Colonic mucosa (tissue), 4 donors: ENCODE measurements around the gene BANP. TPM values are rescaled to one million over a fixed set of nuclear protein-coding genes. Genes with fewer than 3 reads are reported as not detected.
"Not testable (repeated sequence)": the region's sequence is repeated elsewhere in the genome, so short reads cannot be mapped to it uniquely, and the experiment has no call there.

ENCODE experiments used
- DNase-seq: peaks from one replicate; pipeline ENCODE4 v3.0.0-alpha.2; 2020
- H3K27ac ChIP-seq: fragments of 200-600 bp; one replicate; pipeline ENCODE4 v1.8.0; 2021
- H3K27me3 ChIP-seq: fragments of 200-600 bp; one replicate; pipeline ENCODE4 v1.8.0; 2021
- H3K36me3 ChIP-seq: fragments of 200-600 bp; one replicate; pipeline ENCODE4 v1.8.0; 2021
- H3K4me1 ChIP-seq: fragments of 200-600 bp; one replicate; pipeline ENCODE4 v1.8.0; 2021; ENCODE audit warnings: mild to moderate bottlenecking
- H3K4me3 ChIP-seq: fragments of 200-600 bp; one replicate; pipeline ENCODE4 v1.8.0; 2021
- H3K9ac ChIP-seq, 2 donors: one replicate each; pipeline ENCODE4 v1.7.0; 2013; ENCODE audit warnings: control low read depth in 2 of 2, low read depth in 2 of 2, low read length in 2 of 2
- H3K9me3 ChIP-seq: fragments of 200-600 bp; one replicate; pipeline ENCODE4 v1.8.0; 2021
- intact Hi-C: fragments of 100-400 bp; cut with DNase I; formaldehyde crosslinking; loops from one replicate; pipeline ENCODE4 v1.14.1; 2022
- total RNA-seq, 2 donors: library from RNA; stranded (reverse); fragmentation: NEBNext Ultra II Directional in 1 of 2; extraction: Animal tissue kit (Norgen Biotek cat#: 25700) in 1 of 2; gene quantifications; one replicate each; pipeline ENCODE4 v1.2.1, GENCODE V29; 2021
- TF ChIP-seq, protein P1 (sequence below): fragments of 200-600 bp; IDR thresholded peaks from one replicate; pipeline ENCODE4 v1.8.0; 2022; ENCODE audit warnings: antibody characterized with exemption, mild to moderate bottlenecking
- donor health status: healthy.
- donor health status: DM: no; HTN: no; CAD: no.
- donor health status: DM: no; HTN: no; CAD: no.

Gene BANP, protein sequence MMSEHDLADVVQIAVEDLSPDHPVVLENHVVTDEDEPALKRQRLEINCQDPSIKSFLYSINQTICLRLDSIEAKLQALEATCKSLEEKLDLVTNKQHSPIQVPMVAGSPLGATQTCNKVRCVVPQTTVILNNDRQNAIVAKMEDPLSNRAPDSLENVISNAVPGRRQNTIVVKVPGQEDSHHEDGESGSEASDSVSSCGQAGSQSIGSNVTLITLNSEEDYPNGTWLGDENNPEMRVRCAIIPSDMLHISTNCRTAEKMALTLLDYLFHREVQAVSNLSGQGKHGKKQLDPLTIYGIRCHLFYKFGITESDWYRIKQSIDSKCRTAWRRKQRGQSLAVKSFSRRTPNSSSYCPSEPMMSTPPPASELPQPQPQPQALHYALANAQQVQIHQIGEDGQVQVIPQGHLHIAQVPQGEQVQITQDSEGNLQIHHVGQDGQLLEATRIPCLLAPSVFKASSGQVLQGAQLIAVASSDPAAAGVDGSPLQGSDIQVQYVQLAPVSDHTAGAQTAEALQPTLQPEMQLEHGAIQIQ
- 10 to 100 TPM; 18.6 to 29.7 TPM for total RNA-seq

DNA sequence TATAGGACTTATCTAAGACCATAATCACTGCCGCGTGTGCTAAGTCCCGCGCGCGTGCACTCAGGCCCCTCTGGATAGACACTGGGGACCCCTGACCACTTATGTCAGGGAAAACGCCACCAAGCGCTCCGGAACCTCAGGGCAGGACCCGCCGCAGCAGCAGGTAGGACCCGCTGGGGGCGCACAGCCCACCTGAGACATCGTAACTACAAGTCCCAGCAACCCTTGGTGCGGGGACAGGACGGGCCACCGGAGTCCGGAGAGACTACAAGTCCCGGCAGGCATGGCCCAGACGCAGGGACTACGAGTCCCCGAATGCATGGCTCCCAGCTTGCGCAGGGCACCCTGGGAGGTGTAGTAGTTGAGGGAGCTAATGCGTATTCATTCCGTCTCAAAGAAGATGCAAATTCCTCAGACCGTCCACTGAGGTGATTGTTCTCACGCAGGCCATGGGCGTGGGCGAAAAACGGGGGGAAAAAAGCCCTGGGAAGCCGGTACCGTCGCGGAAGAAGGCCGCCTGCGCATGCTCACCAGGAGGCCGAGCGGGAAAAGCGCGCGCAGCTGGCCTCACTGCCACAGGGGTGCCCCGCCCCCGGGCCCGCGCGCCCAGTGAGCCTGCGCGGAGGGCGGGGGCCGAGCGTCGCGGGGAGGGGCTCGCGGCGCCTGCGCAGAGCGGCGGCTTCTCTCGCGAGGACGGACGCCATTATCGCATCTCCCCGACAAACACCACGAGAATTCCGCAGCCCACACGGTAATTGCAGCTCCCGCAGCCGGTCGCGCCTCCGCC, at the start of gene BANP:
TSS of gene BANP (plus strand) at position 670 of the 787 bp plus-strand sequence. CDS start 23,682 bp downstream, outside the sequence.
- Histone ChIP-seq H3K4me3 (peak within 1 kb of the TSS; percentile 96), H3K36me3 (no peaks in the 10 kb centered on the region), H3K27me3 (no peaks in the 10 kb centered on the region), H3K27ac (peak within 1 kb of the TSS; percentile 89), H3K9ac (peak within 1 kb of the TSS; percentile 84 to 100), H3K4me1 (peaks cover 18% of the 10 kb centered on the region), H3K9me3 (no peaks in the 10 kb centered on the region)
- intact Hi-C loops = no loop called here
- TF ChIP-seq, protein P1, sequence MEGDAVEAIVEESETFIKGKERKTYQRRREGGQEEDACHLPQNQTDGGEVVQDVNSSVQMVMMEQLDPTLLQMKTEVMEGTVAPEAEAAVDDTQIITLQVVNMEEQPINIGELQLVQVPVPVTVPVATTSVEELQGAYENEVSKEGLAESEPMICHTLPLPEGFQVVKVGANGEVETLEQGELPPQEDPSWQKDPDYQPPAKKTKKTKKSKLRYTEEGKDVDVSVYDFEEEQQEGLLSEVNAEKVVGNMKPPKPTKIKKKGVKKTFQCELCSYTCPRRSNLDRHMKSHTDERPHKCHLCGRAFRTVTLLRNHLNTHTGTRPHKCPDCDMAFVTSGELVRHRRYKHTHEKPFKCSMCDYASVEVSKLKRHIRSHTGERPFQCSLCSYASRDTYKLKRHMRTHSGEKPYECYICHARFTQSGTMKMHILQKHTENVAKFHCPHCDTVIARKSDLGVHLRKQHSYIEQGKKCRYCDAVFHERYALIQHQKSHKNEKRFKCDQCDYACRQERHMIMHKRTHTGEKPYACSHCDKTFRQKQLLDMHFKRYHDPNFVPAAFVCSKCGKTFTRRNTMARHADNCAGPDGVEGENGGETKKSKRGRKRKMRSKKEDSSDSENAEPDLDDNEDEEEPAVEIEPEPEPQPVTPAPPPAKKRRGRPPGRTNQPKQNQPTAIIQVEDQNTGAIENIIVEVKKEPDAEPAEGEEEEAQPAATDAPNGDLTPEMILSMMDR = peak; percentile 47
- DNase-seq = peak; percentile 97

DNA sequence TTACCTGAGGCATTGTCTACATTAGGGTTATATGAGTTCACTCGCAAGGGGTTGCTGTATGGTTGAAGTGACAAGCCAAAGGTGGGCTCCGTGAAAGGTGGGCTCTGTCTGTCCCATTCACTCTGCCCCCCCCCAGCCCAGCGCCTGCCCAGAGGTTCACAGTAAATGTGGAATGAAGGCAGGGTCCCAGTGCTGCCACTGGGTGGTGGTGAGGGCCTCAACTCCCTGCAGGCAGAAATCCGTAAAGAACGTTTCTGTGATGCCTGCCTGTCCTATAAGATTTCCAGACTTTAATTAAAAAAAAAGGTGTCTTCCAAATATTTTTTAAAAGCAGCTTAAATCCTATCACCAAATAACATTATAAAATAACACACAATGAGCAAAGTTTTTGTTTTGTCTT, 46.3 kb upstream of the BANP start:
- not testable (repeated sequence) for H3K4me3 ChIP-seq, H3K9me3 ChIP-seq, H3K27ac ChIP-seq, DNase-seq, H3K9ac ChIP-seq, H3K36me3 ChIP-seq, H3K27me3 ChIP-seq, H3K4me1 ChIP-seq
- intact Hi-C loops = loop anchor here (10.0 kb wide), 1 partner anchor 130 kb away; no protein-coding TSS in a partner anchor

DNA sequence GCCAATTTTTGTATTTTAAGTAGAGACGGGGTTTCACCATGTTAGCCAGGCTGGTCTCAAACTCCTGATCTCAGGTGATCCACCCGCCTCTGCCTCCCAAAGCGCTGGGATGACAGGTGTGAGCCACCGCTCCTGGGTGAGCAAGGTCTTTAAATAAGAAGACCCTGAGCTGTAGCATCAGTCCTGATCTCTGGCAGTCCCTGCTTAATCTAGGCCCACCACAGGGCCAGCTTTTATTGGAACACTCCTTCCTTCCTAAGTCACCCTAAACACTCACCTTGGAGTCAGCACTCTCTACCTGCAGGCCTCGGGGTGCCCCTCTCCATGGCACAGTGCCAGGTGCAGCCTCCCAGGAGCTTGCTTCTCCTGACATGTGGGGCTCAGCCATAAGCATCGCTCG, 45.7 kb upstream of the BANP start:
- not testable (repeated sequence) for H3K27ac ChIP-seq
- intact Hi-C loops = loop anchor here (10.0 kb wide), 1 partner anchor 131 kb away; no protein-coding TSS in a partner anchor

DNA sequence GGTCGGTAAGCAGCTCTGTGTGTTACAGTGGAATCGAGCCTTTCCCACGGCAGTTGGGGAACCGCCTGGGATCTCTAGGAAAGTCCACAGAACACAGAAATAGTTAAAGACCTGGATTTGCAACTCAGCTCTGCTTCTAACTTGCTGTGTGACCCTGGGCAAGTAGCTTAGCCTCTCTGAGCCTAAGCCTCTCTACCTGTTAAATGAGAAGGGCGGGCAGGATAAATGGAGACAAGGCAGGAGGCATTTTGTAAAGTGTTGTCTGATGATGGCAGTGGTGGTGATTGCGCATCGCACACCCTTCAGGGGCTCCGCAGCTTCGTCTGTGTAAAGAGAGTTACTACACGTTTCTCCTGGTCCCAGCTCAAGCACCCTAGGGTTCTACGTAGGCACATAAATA, 43.1 kb upstream of the BANP start:
- H3K36me3 ChIP-seq, H3K27me3 ChIP-seq, H3K9me3 ChIP-seq, H3K9ac ChIP-seq, H3K4me3 ChIP-seq, H3K27ac ChIP-seq, DNase-seq, H3K4me1 ChIP-seq: not testable (repeated sequence)
- intact Hi-C loops = loop anchor here (10.0 kb wide), 1 partner anchor 133 kb away; no protein-coding TSS in a partner anchor

More for the DNA sequence above, 45.7 kb upstream of the BANP start:
- H3K4me1 ChIP-seq, H3K27me3 ChIP-seq, H3K36me3 ChIP-seq, H3K4me3 ChIP-seq, H3K9me3 ChIP-seq, H3K9ac ChIP-seq, DNase-seq: not testable (repeated sequence)

DNA sequence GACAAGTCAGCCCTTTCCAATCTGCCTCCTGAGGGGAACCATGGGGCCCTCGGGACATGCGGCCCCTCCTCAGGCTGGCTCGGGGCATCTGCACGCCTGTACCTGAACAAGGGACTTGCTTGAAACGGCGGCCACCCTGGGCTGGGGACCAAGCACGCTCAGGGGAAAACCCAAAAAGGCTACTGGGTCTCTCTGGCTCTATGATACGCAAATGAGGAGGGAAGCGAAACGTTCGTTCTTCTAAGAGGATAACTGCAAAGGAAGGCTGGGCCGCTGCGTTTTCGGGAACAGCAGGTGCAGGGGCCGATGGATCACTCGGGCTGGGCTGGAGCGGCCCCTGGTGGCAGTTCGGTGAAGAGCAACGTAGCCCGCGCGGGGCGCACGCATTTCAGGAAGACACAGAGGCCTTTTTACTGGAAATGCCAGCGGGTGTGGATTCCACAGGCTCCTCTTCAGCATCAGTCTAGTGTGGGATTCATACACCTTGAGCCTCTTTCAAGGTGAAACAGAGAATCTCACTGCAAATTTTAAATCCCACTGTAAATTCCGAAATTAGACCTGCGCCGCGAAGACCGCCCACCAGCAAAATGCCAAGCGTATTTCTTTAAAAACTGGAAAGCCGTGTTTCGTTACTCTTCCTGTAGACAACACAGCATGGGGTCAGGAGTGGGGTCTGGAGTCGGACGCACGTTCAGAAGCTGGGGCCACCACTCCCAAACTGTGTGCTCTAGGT, 41.9 kb upstream of the BANP start:
- intact Hi-C loops = loop anchor here (10.0 kb wide), 1 partner anchor 135 kb away; no protein-coding TSS in a partner anchor

DNA sequence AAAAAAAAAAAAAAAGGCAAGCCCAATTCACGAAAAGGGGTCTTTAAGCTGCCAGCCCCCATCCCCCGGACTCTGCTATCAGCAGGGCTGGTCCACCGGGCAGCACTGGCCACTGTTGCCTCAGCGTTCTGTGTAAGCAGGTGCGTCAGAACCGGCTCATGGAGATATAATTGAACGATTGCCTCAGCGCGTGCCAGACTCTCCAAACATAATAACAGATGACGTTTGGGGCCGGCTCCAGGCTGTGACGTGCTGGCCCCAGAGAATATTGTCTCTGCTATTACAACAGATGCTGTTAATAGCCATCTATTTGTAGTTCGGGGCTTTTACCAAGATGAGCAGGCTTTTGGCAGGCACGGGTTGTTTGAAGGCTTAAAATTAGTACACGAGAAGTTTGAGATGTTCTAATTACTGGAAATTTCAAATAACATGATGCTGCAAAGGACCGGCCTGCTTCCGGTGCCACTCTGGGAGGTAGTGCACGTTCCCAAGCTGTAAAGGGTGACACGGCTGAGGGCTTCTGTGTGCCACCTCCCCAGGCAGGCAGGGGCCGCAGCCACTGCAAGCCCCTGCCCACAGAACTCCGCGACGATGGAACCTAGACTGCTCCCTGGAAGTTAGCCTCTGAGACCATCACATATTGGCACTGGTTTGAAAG, 40.0 kb upstream of the BANP start:
- H3K4me1 ChIP-seq, H3K27ac ChIP-seq, H3K4me3 ChIP-seq, H3K9ac ChIP-seq, H3K36me3 ChIP-seq, intact Hi-C loops, H3K9me3 ChIP-seq, H3K27me3 ChIP-seq: not testable (repeated sequence)
- peak; percentile 39 for DNase-seq

More for the DNA sequence above, 41.9 kb upstream of the BANP start:
- peak; percentile 72 for DNase-seq
- not testable (repeated sequence) for H3K4me1 ChIP-seq, H3K9ac ChIP-seq, H3K27ac ChIP-seq, H3K36me3 ChIP-seq, H3K27me3 ChIP-seq, H3K4me3 ChIP-seq, H3K9me3 ChIP-seq
- TF ChIP-seq, protein P1 = peak; percentile 88

DNA sequence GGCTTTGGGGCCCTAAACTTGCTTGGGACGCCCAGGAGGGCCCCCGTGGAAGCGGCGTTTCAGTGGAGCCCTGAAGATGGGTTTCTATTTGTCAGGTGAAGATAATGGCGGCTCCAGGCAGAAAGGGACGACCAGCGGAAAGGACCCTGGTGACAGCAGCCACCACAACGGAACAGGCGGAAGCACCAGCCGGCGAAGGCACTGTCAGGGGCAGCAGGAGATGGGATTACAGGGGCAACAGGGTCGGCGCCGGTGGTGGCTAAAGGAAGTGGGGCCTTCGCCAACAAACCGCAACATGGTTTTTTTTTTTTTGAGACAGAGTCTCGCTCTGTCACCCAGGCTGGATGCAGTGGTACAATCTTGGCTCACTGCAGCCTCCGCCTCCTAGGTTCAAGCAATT, 38.5 kb upstream of the BANP start:
- intact Hi-C loops, H3K27me3 ChIP-seq, H3K4me3 ChIP-seq, H3K9ac ChIP-seq, H3K4me1 ChIP-seq, DNase-seq, H3K27ac ChIP-seq, H3K9me3 ChIP-seq, H3K36me3 ChIP-seq: not testable (repeated sequence)

DNA sequence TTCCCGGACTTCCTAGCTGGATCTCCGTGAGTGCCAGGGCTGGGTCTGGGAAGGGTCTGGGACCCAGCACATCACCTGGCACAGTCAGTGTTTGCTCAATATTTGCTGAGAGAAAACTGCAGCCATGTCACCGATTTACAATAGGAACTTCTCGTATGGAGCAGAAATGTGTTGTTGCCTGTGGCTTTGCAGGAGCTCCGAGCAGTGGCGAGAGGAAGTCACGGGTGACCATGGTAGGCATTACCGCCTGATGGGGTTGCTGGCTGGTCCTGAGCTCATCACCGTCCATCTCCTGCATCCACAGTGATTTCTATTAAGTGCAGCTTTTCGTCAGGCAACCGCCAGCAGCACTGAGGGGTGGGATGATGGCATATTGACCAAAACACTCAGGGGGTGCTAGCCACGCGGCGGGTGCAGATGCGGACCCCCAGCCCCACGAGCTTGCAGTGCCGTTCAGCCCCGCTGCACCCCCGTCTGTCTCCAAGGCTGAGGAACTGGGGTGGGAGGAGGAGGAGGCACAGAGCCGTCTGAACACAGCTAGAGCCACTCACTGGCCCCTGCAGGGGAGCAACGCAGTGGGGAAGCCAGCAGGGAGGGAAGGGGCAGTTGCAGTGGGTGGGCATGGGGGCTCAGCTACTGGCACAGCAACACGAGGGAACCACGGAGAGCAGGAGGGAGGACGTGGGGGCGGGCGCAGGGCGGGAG, 37.1 kb upstream of the BANP start:
- H3K27ac ChIP-seq, intact Hi-C loops, H3K9me3 ChIP-seq, H3K27me3 ChIP-seq, H3K4me3 ChIP-seq, H3K9ac ChIP-seq, H3K4me1 ChIP-seq, DNase-seq, H3K36me3 ChIP-seq: not testable (repeated sequence)
